GM12878 (cell line): ENCODE measurements around the gene EDNRA. TPM values are rescaled to one million over a fixed set of nuclear protein-coding genes. Genes with fewer than 3 reads are reported as not detected.

ENCODE experiments used
- ATAC-seq: fragments of 200-7000 bp; cut with Tn5 transposase; 3 replicates; pipeline ENCODE4 v1.9.1; 2020; ENCODE audit warnings: mild to moderate bottlenecking, moderate library complexity
- BruUV-seq: library from RNA; stranded (reverse); fragments of 400-500 nt; replicated peaks from 2 replicates; lab custom pipeline; 2021; lab: Mats Ljungman, UMichigan
- CTCF ChIA-PET: fragments of 300-600 bp; sonication (Branson Sonifier 250); formaldehyde crosslinking; extraction: SDS; loops from one replicate; lab custom pipeline; 2021; ENCODE audit warnings: inconsistent platforms; lab: Yijun Ruan, JAX
- POLR2A ChIA-PET: fragments of 350-600 bp; formaldehyde crosslinking; extraction: SDS; loops from one replicate; lab custom pipeline; 2021; ENCODE audit warnings: inconsistent platforms; lab: Charles Lee
- RAD21 ChIA-PET: fragments of 300-600 bp; sonication (Branson Sonifier 250); formaldehyde crosslinking; loops from one replicate; lab custom pipeline; 2023; ENCODE audit warnings: antibody characterized with exemption; ENCODE audit not compliant: unreplicated experiment; lab: Charles Lee
- SMC1A ChIA-PET: fragments of 300-600 bp; sonication (Branson Sonifier 250); formaldehyde crosslinking; loops from one replicate; lab custom pipeline; 2023; ENCODE audit not compliant: unreplicated experiment, uncharacterized antibody; lab: Charles Lee
- DNase-seq: peaks from one replicate; pipeline ENCODE4 v3.0.0-alpha.2; 2011; ENCODE audit warnings: low read depth, low spot score
- FAIRE-seq: peaks from 3 replicates; lab custom pipeline; 2011; peaks lifted over from hg19 to GRCh38; lab: Jason Lieb, UNC
- H2AFZ ChIP-seq: 2 replicates; pipeline ENCODE4 v1.6.0; 2011; ENCODE audit warnings: low read depth, low read length, control low read depth; ENCODE audit not compliant: control insufficient read depth
- H3K27ac ChIP-seq: 2 replicates; pipeline ENCODE4 v1.5.1; 2011; ENCODE audit warnings: control low read depth; ENCODE audit not compliant: control insufficient read depth, insufficient read depth
- H3K27me3 ChIP-seq, 2 experiments: replicated peaks in 1 of 2; 2 replicates each; pipeline versions ENCODE4 v1.6.0 to v1.6.1; 2011; ENCODE audit warnings: low read length in 1 of 2; ENCODE audit not compliant: control insufficient read depth in 2 of 2, insufficient read depth in 2 of 2
- H3K36me3 ChIP-seq, 2 experiments: 2 replicates each; pipeline ENCODE4 v1.5.1; 2011; ENCODE audit warnings: low read length in 1 of 2; ENCODE audit not compliant: control insufficient read depth in 2 of 2, insufficient read depth in 2 of 2
- H3K4me1 ChIP-seq: 2 replicates; pipeline ENCODE4 v1.6.1; 2011; ENCODE audit warnings: mild to moderate bottlenecking, low read length, moderate library complexity, mixed read lengths; ENCODE audit not compliant: control insufficient read depth, insufficient read depth
- H3K4me2 ChIP-seq: 2 replicates; pipeline ENCODE4 v1.6.0; 2011; ENCODE audit warnings: control low read depth; ENCODE audit not compliant: control insufficient read depth, insufficient read depth
- H3K4me3 ChIP-seq: fragments of 200-600 bp; sonication (generic); 2 replicates; pipeline ENCODE4 v1.5.1; 2016
- H3K79me2 ChIP-seq: 2 replicates; pipeline ENCODE4 v1.6.0; 2011; ENCODE audit warnings: low read length; ENCODE audit not compliant: control insufficient read depth, insufficient read depth
- H3K9ac ChIP-seq: 2 replicates; pipeline ENCODE4 v1.8.0; 2011; ENCODE audit warnings: low read length, control low read depth, mixed read lengths; ENCODE audit not compliant: control insufficient read depth, insufficient read depth
- H3K9me3 ChIP-seq: replicated peaks from 3 replicates; pipeline ENCODE4 v1.5.1; 2011; ENCODE audit warnings: mild to moderate bottlenecking, low read length; ENCODE audit not compliant: control insufficient read depth, insufficient read depth
- H4K20me1 ChIP-seq: 2 replicates; pipeline ENCODE4 v1.6.0; 2011; ENCODE audit not compliant: control insufficient read depth, insufficient read depth
- ATF3 ChIP-seq: IDR thresholded peaks from 2 replicates; pipeline ENCODE4 v1.6.1; 2011; ENCODE audit warnings: low read depth, mild to moderate bottlenecking, low read length, moderate library complexity, borderline replicate concordance; ENCODE audit errors: extremely low read depth
- BCL11A ChIP-seq: IDR thresholded peaks from 2 replicates; pipeline ENCODE4 v1.6.1; 2011; ENCODE audit warnings: low read depth, low read length
- BCLAF1 ChIP-seq: fragments of 450-650 bp; IDR thresholded peaks from 2 replicates; pipeline ENCODE4 v1.6.1; 2017; ENCODE audit warnings: antibody characterized with exemption, mild to moderate bottlenecking, moderate library complexity
- ESRRA ChIP-seq: IDR thresholded peaks from 2 replicates; pipeline ENCODE4 v1.6.1; 2012; ENCODE audit warnings: mild to moderate bottlenecking, low read length, improper control_type of control experiment
- IKZF1 ChIP-seq: fragments of 450-650 bp; conservative IDR thresholded peaks from 2 replicates; pipeline ENCODE4 v1.6.1; 2017; ENCODE audit warnings: antibody characterized with exemption, mild to moderate bottlenecking
- SRF ChIP-seq, 2 experiments: IDR thresholded peaks; 2 replicates each; pipeline ENCODE4 v1.6.1; 2011; ENCODE audit warnings: low read depth in 2 of 2, low read length in 2 of 2, mild to moderate bottlenecking in 1 of 2, moderate library complexity in 1 of 2
- WGBS: methylation state at CpG from one replicate; pipeline ENCODE4 v1.1.6; 2016; ENCODE audit warnings: low lambda C conversion rate; ENCODE audit not compliant: insufficient replicate concordance, insufficient coverage; ENCODE audit errors: missing lambda C conversion rate; 5-methylcytosine and 5-hydroxymethylcytosine counted together
- in situ Hi-C: fragments of 300-500 bp; cut with MboI; formaldehyde crosslinking; loops from 9 replicates; pipeline ENCODE4 v1.14.3; 2018; ENCODE audit warnings: mixed read lengths
- intact Hi-C: fragments of 100-400 bp; cut with micrococcal nuclease; formaldehyde crosslinking; loops from one replicate; pipeline ENCODE4 v1.14.2; 2022; ENCODE audit not compliant: unreplicated experiment
- polyA plus RNA-seq, 11 experiments: library from polyadenylated mRNA; depleted of rRNA in 4 of 11; unstranded in 6 of 11; stranded (reverse) in 5 of 11; fragments of >200 nt; fragmentation: Nextera tagmentation in 4 of 11; fragmentation: Illumina TruSeq in 1 of 11; extraction: Ambion mirVana in 4 of 11; extraction: Trizol in 1 of 11; gene quantifications; 1 replicate in 1 of 11; 2 replicates in 10 of 11; pipeline versions ENCODE4 v1.2.1 to v1.2.3, GENCODE V29; 2011 to 2016; ENCODE audit warnings: inconsistent platforms in 2 of 11, missing spikeins in 2 of 11, low read depth in 1 of 11
- total RNA-seq, 4 experiments: library from RNA; depleted of rRNA in 3 of 4; stranded (reverse); fragments of >200 nt in 3 of 4; fragmentation: Illumina TruSeq in 1 of 4; extraction: Trizol in 1 of 4; gene quantifications; 2 replicates each; pipeline versions ENCODE4 v1.2.1 to v1.2.3, GENCODE V29; 2013 to 2021
- TF ChIP-seq, protein P1 (sequence below): fragments of 450-650 bp; IDR thresholded peaks from 2 replicates; pipeline ENCODE4 v1.6.1; 2017; ENCODE audit warnings: borderline replicate concordance

EDNRA gene
- total and polyA plus RNA-seq, 10 of the 15 experiments (the other 5 are each of a cell fraction or from before 2014, with no cell fraction given), result 0.01 to 0.32 (median 0.13) TPM

DNA sequence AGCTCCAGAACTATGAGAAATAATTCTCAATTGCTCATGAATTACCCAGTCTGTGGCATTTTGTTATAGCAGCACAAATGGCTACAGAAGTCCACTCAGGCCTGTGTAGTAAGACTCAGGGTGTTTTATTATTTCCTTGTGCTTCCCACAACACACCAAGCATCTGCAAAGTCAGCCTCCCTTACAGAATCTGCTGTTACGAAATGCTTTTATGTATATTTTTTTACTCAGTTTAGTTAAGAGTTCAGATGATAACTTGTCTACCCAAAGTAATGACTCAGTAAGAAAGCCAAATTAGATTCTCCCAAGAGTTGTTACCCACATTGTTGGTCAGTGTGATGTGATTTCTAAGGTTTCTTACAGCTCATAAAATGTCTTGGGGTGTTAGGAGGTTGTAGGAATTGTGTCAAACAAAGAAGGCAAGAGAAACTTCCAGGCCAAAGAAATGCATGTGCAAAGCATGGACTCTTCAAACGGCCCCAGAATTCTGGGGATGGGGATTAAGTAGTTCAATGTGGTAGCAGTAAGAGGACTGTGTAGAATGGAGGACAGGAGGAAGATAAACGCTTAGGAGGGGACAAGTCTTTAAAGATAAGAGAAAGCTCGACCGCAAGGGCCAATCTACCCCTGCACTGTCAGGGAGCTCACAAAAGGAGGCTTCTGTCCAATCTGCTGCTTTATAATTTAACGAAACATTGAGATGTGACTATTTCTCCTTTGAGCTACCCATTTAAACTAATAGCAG is 100.9 kb downstream of the EDNRA start:
- Histone ChIP-seq H3K36me3 (no peaks in the 10 kb centered on the region), H3K9me3 (peaks cover 4% of the 10 kb centered on the region; the same call in 1 of the 3 replicates), H3K27me3 (no peaks in the 10 kb centered on the region), H2AFZ (no peak overlapping the region), H3K27ac (no peak overlapping the region), H3K4me2 (no peak overlapping the region), H3K9ac (no peak overlapping the region), H3K79me2 (no peaks in the 10 kb centered on the region), H3K4me1 (peaks cover 7% of the 10 kb centered on the region), H4K20me1 (no peaks in the 10 kb centered on the region), H3K4me3 (no peak overlapping the region)
- WGBS, result 51% methylated on average over 6 of the region's 6 CpGs
- ChIA-PET POLR2A (no interaction called here), SMC1A (interaction anchor here (0.6 to 1.0 kb wide), 3 partner anchors 35 to 478 kb away, joined by 3 to 4 read pairs (median 3); no protein-coding TSS in a partner anchor), CTCF (interaction anchor here (1.1 to 2.4 kb wide), 4 partner anchors 17 to 285 kb away, joined by 3 to 6 read pairs (median 4); no protein-coding TSS in a partner anchor), RAD21 (interaction anchor here (1.4 kb wide), 1 partner anchor 285 kb away, joined by 4 read pairs; no protein-coding TSS in a partner anchor)
- in situ Hi-C loops (loop anchor here (5.0 kb wide), 1 partner anchor 419 kb away; no protein-coding TSS in a partner anchor), intact Hi-C loops (no loop called here)
- FAIRE-seq (no peak), ATAC-seq (no peak), DNase-seq (no peak)
- BruUV-seq, result no TSS peak
- no peak for TF ChIP-seq BCL11A
- TF ChIP-seq IKZF1, result no peak

- SMC1A ChIA-PET, result interaction anchor here (0.6 to 1.0 kb wide), 3 partner anchors 34 to 477 kb away, joined by 3 to 4 read pairs (median 3); no protein-coding TSS in a partner anchor
- Histone ChIP-seq H3K4me2 (no peak overlapping the region), H3K9me3 (peaks cover 4% of the 10 kb centered on the region; the same call in 1 of the 3 replicates), H4K20me1 (no peaks in the 10 kb centered on the region), H3K27ac (no peak overlapping the region), H3K36me3 (no peaks in the 10 kb centered on the region), H3K79me2 (no peaks in the 10 kb centered on the region), H3K4me1 (peaks cover 7% of the 10 kb centered on the region), H3K9ac (no peak overlapping the region), H3K4me3 (no peak overlapping the region), H3K27me3 (no peaks in the 10 kb centered on the region), H2AFZ (no peak overlapping the region)
- no TSS peak for BruUV-seq
- DNase-seq (no peak), FAIRE-seq (no peak), ATAC-seq (no peak)
- intact Hi-C loops, result no loop called here
- RAD21 ChIA-PET, result interaction anchor here (1.4 kb wide), 1 partner anchor 284 kb away, joined by 4 read pairs; no protein-coding TSS in a partner anchor
- POLR2A ChIA-PET, result no interaction called here
- in situ Hi-C loops, result loop anchor here (5.0 kb wide), 1 partner anchor 420 kb away; no protein-coding TSS in a partner anchor
- CTCF ChIA-PET, result interaction anchor here (1.5 to 2.4 kb wide), 3 partner anchors 18 to 284 kb away, joined by 4 to 6 read pairs (median 4); no protein-coding TSS in a partner anchor
- TF ChIP-seq, protein P1, sequence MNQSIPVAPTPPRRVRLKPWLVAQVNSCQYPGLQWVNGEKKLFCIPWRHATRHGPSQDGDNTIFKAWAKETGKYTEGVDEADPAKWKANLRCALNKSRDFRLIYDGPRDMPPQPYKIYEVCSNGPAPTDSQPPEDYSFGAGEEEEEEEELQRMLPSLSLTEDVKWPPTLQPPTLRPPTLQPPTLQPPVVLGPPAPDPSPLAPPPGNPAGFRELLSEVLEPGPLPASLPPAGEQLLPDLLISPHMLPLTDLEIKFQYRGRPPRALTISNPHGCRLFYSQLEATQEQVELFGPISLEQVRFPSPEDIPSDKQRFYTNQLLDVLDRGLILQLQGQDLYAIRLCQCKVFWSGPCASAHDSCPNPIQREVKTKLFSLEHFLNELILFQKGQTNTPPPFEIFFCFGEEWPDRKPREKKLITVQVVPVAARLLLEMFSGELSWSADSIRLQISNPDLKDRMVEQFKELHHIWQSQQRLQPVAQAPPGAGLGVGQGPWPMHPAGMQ, result no peak
- TF ChIP-seq BCLAF1 (no peak), ATF3 (no peak), ESRRA (no peak), SRF (IDR thresholded peaks at IDR 0.05; ENCODE audit: low read depth in 2 of 2, low read length in 2 of 2) (peak; percentile 37 to 65; a peak in 1 of 4 replicates)
Measured at GRCh38 chr4:147582386-147583060, 101.6 kb downstream of the EDNRA start.
